Calu3 (cell line): Measurements from ENCODE around the gene PSAPL1. TPM values are rescaled to one million over a fixed set of nuclear protein-coding genes. Genes with fewer than 3 reads are reported as not detected.

Experiments
- BruUV-seq: library from RNA; stranded (reverse); fragments of 400-500 nt; replicated peaks from 2 replicates; lab custom pipeline; 2021; lab: Mats Ljungman, UMichigan
- CTCF ChIA-PET: fragments of 300-600 bp; sonication (Branson Sonifier 250); formaldehyde crosslinking; loops from one replicate; lab custom pipeline; 2022; ENCODE audit warnings: antibody characterized with exemption; lab: Charles Lee
- DNase-seq: peaks from one replicate; pipeline ENCODE4 v3.0.0; 2022
- H3K27ac Mint-ChIP-seq: one replicate; pipeline ENCODE4 v1.8.0; 2022; ENCODE audit warnings: mixed read lengths; ENCODE audit not compliant: unreplicated experiment
- H3K27me3 Mint-ChIP-seq: one replicate; pipeline ENCODE4 v1.8.0; 2022; ENCODE audit warnings: mixed read lengths; ENCODE audit not compliant: unreplicated experiment
- H3K36me3 Mint-ChIP-seq: one replicate; pipeline ENCODE4 v1.8.0; 2022; ENCODE audit warnings: mild to moderate bottlenecking, moderate library complexity, mixed read lengths; ENCODE audit not compliant: insufficient read depth, unreplicated experiment
- H3K4me1 Mint-ChIP-seq: one replicate; pipeline ENCODE4 v1.8.0; 2022; ENCODE audit warnings: mild to moderate bottlenecking, low read depth, mixed read lengths; ENCODE audit not compliant: unreplicated experiment
- H3K4me3 Mint-ChIP-seq: one replicate; pipeline ENCODE4 v1.8.0; 2022; ENCODE audit warnings: mild to moderate bottlenecking, low read depth, moderate library complexity, mixed read lengths; ENCODE audit not compliant: unreplicated experiment
- H3K9me3 Mint-ChIP-seq: one replicate; pipeline ENCODE4 v1.8.0; 2022; ENCODE audit warnings: low read depth, mixed read lengths; ENCODE audit not compliant: unreplicated experiment
- CTCF ChIP-seq: fragments of 200-600 bp; IDR thresholded peaks from one replicate; pipeline ENCODE4 v1.8.0; 2022; ENCODE audit warnings: antibody characterized with exemption; ENCODE audit not compliant: unreplicated experiment
- intact Hi-C: fragments of 100-400 bp; cut with micrococcal nuclease; formaldehyde crosslinking; loops from one replicate; pipeline ENCODE4 v1.10.0; 2022; ENCODE audit not compliant: unreplicated experiment
- total RNA-seq: library from RNA; stranded (reverse); gene quantifications from 2 replicates; pipeline ENCODE4 v1.2.3, GENCODE V29; 2022

PSAPL1 gene
- total RNA-seq, 1 experiment from 2014 or later: not detected

GRCh38 chr4:7402526-7402925 is 32.2 kb downstream of the PSAPL1 start:
- BruUV-seq: no TSS peak
- Mint-ChIP-seq H3K27ac (peak overlapping the region; percentile 59), H3K36me3 (peaks cover 9% of the 10 kb centered on the region), H3K4me1 (peaks cover 10% of the 10 kb centered on the region), H3K4me3 (no peak overlapping the region), H3K27me3 (peaks cover 28% of the 10 kb centered on the region), H3K9me3 (peaks cover 9% of the 10 kb centered on the region)
- intact Hi-C loops: no loop called here
- TF ChIP-seq CTCF: no peak
- CTCF ChIA-PET: no interaction called here
- DNase-seq: peak; percentile 44

- Mint-ChIP-seq H3K4me3 (no peak overlapping the region), H3K9me3 (peaks cover 8% of the 10 kb centered on the region), H3K36me3 (peaks cover 9% of the 10 kb centered on the region), H3K4me1 (peaks cover 10% of the 10 kb centered on the region), H3K27ac (peak overlapping the region; percentile 0), H3K27me3 (peaks cover 39% of the 10 kb centered on the region)
- CTCF ChIA-PET: interaction anchor here (0.6 kb wide), 1 partner anchor 331 kb away, joined by 4 read pairs; no protein-coding TSS in a partner anchor
- intact Hi-C loops: no loop called here
- no peak for DNase-seq
- no peak for TF ChIP-seq CTCF
- no TSS peak for BruUV-seq
Observed at GRCh38 chr4:7400671-7401298, 33.9 kb downstream of the PSAPL1 start.

GRCh38 chr4:7399440-7400234 is 35.1 kb downstream of the PSAPL1 start:
- Mint-ChIP-seq H3K27me3 (peaks cover 42% of the 10 kb centered on the region), H3K4me3 (no peak overlapping the region), H3K27ac (no peak overlapping the region), H3K36me3 (peaks cover 9% of the 10 kb centered on the region), H3K9me3 (peaks cover 8% of the 10 kb centered on the region), H3K4me1 (peaks cover 10% of the 10 kb centered on the region)
- CTCF ChIA-PET: interaction anchor here (0.6 kb wide), 1 partner anchor 332 kb away, joined by 4 read pairs; no protein-coding TSS in a partner anchor
- DNase-seq: no peak
- BruUV-seq: no TSS peak
- intact Hi-C loops: no loop called here
- no peak for TF ChIP-seq CTCF

GRCh38 chr4:7398788-7399439 is 35.8 kb downstream of the PSAPL1 start:
- Mint-ChIP-seq H3K27me3 (peaks cover 50% of the 10 kb centered on the region), H3K9me3 (peaks cover 8% of the 10 kb centered on the region), H3K4me1 (peaks cover 10% of the 10 kb centered on the region), H3K4me3 (no peak overlapping the region), H3K27ac (no peak overlapping the region), H3K36me3 (peaks cover 9% of the 10 kb centered on the region)
- CTCF ChIA-PET: no interaction called here
- intact Hi-C loops: no loop called here
- no peak for TF ChIP-seq CTCF
- no peak for DNase-seq
- no TSS peak for BruUV-seq
